ENCODE results near the gene MDFIC2.

MDFIC2 gene

DNA sequence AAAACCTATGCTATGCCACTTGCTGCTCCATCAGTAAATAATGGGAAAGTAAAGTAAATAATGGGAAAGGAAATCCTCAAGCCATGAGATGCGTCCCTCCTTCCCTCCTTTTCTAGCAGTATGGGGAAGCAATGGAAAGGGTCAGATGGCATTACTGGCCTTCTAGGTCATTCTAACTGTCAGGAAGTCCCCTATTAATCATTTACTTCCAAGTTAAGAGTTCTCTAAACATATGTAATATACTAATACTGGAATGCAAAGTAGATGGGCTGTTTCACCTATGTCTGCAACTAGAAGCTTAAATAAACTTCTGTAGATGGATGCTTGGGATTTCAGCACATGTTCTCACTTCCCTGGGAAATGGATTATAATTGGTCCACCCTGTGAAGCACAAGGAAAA lies 55.9 kb downstream of the MDFIC2 start:
- Histone ChIP-seq H2AFZ (ENCODE audit: low read length) (no peak overlapping the region), H3K9me3 (ENCODE audit: insufficient read depth, low read depth, low read length) (no peaks in the 10 kb centered on the region), H4K20me1 (ENCODE audit: insufficient read depth, low read length, poor library complexity, severe bottlenecking) (no peaks in the 10 kb centered on the region), H3K27me3 (ENCODE audit: insufficient read depth, low read length, poor library complexity, severe bottlenecking) (no peaks in the 10 kb centered on the region), H3F3A (ENCODE audit: low read depth) (no peaks in the 10 kb centered on the region), H3K36me3 (ENCODE audit: insufficient read depth, low read length) (no peaks in the 10 kb centered on the region), H3K9me2 (replicated peaks; ENCODE audit: low read depth, low read length) (no peaks in the 10 kb centered on the region), H3K4me2 (ENCODE audit: low read depth, low read length, poor library complexity, severe bottlenecking) (no peak overlapping the region), H3K4me1 (ENCODE audit: insufficient read depth, low read length, poor library complexity, severe bottlenecking) (no peaks in the 10 kb centered on the region), H3K4me3 (ENCODE audit: low read length, poor library complexity, severe bottlenecking) (no peak overlapping the region), H3K9ac (ENCODE audit: low read depth, low read length, poor library complexity, severe bottlenecking) (no peak overlapping the region), H3K79me2 (ENCODE audit: insufficient read depth, low read length) (no peaks in the 10 kb centered on the region)
- no peak for TF ChIP-seq EZH2phosphoT487 (IDR thresholded peaks at IDR 0.05; ENCODE audit: borderline replicate concordance)
- TF ChIP-seq, protein P1, sequence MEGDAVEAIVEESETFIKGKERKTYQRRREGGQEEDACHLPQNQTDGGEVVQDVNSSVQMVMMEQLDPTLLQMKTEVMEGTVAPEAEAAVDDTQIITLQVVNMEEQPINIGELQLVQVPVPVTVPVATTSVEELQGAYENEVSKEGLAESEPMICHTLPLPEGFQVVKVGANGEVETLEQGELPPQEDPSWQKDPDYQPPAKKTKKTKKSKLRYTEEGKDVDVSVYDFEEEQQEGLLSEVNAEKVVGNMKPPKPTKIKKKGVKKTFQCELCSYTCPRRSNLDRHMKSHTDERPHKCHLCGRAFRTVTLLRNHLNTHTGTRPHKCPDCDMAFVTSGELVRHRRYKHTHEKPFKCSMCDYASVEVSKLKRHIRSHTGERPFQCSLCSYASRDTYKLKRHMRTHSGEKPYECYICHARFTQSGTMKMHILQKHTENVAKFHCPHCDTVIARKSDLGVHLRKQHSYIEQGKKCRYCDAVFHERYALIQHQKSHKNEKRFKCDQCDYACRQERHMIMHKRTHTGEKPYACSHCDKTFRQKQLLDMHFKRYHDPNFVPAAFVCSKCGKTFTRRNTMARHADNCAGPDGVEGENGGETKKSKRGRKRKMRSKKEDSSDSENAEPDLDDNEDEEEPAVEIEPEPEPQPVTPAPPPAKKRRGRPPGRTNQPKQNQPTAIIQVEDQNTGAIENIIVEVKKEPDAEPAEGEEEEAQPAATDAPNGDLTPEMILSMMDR (conservative IDR thresholded peaks at IDR 0.05; ENCODE audit: low read length) = no peak

GRCh38 chr3:70250492-70250891 lies 61.9 kb downstream of the MDFIC2 start:
- Histone ChIP-seq H3K9ac (ENCODE audit: low read depth, low read length, poor library complexity, severe bottlenecking) (no peak overlapping the region), H4K20me1 (ENCODE audit: insufficient read depth, low read length, poor library complexity, severe bottlenecking) (no peaks in the 10 kb centered on the region), H3K9me2 (replicated peaks; ENCODE audit: low read depth, low read length) (no peaks in the 10 kb centered on the region), H2AFZ (ENCODE audit: low read length) (no peak overlapping the region), H3K9me3 (ENCODE audit: insufficient read depth, low read depth, low read length) (no peaks in the 10 kb centered on the region; the same call in 1 of the 2 replicates), H3F3A (ENCODE audit: low read depth) (no peaks in the 10 kb centered on the region), H3K79me2 (ENCODE audit: insufficient read depth, low read length) (no peaks in the 10 kb centered on the region), H3K4me1 (ENCODE audit: insufficient read depth, low read length, poor library complexity, severe bottlenecking) (no peaks in the 10 kb centered on the region), H3K27me3 (ENCODE audit: insufficient read depth, low read length, poor library complexity, severe bottlenecking) (no peaks in the 10 kb centered on the region), H3K4me3 (ENCODE audit: low read length, poor library complexity, severe bottlenecking) (no peak overlapping the region), H3K36me3 (ENCODE audit: insufficient read depth, low read length) (no peaks in the 10 kb centered on the region), H3K4me2 (ENCODE audit: low read depth, low read length, poor library complexity, severe bottlenecking) (no peak overlapping the region)
- no peak for TF ChIP-seq EZH2phosphoT487 (IDR thresholded peaks at IDR 0.05; ENCODE audit: borderline replicate concordance)
- TF ChIP-seq, protein P1 (conservative IDR thresholded peaks at IDR 0.05; ENCODE audit: low read length) = no peak

DNA sequence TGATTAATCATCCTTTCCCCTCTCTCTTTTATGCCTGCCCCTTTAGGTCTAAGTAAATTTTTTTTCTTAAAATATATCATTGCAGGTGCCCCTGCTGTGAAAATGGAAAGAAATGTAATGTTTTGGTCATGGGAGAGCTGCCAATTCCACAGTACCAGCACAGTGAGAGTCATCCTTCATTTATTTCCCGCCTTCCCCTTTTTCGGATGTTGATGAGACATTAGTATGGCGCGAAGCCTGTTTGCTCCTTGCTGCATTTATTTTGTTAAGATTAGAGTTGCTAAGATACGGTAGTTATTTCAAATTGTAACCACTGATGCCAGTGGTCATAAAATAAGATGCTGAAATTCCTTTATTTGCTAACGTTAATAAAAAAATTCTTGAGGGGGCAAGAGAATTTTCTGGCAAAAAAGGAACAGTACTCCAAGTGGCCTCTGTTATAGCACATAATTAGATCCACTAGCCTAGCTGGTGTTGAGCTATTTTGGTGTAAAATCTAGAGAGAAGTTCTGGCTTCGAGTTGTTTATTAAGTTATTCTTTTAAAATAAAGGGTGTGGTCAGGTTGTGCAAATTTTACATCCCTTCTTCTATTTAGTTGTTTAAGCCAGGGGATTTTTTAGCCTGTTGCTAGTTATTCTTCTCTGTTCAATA lies 62.8 kb downstream of the MDFIC2 start:
- H3K9me3 ChIP-seq (ENCODE audit: insufficient read depth, low read depth, low read length) = no peaks in the 10 kb centered on the region; the same call in 1 of the 2 replicates
- H3K9me2 ChIP-seq (replicated peaks; ENCODE audit: low read depth, low read length) = no peaks in the 10 kb centered on the region
- no peaks in the 10 kb centered on the region for H3K27me3 ChIP-seq (ENCODE audit: insufficient read depth, low read length, poor library complexity, severe bottlenecking)
- H3K36me3 ChIP-seq (ENCODE audit: insufficient read depth, low read length) = no peaks in the 10 kb centered on the region
- no peak overlapping the region for H3K4me3 ChIP-seq (ENCODE audit: low read length, poor library complexity, severe bottlenecking)
- H3K79me2 ChIP-seq (ENCODE audit: insufficient read depth, low read length) = no peaks in the 10 kb centered on the region
- H4K20me1 ChIP-seq (ENCODE audit: insufficient read depth, low read length, poor library complexity, severe bottlenecking) = no peaks in the 10 kb centered on the region
- no peak overlapping the region for H3K4me2 ChIP-seq (ENCODE audit: low read depth, low read length, poor library complexity, severe bottlenecking)
- H3K9ac ChIP-seq (ENCODE audit: low read depth, low read length, poor library complexity, severe bottlenecking) = no peak overlapping the region
- H2AFZ ChIP-seq (ENCODE audit: low read length) = no peak overlapping the region
- no peaks in the 10 kb centered on the region for H3K4me1 ChIP-seq (ENCODE audit: insufficient read depth, low read length, poor library complexity, severe bottlenecking)
- no peak for TF ChIP-seq EZH2phosphoT487 (IDR thresholded peaks at IDR 0.05; ENCODE audit: borderline replicate concordance)
- TF ChIP-seq, protein P1 (conservative IDR thresholded peaks at IDR 0.05; ENCODE audit: low read length) = no peak
- H3F3A ChIP-seq (ENCODE audit: low read depth) = no peaks in the 10 kb centered on the region
